HepG2 (cell line): ENCODE measurements around the gene CYTH2. TPM values are rescaled to one million over a fixed set of nuclear protein-coding genes. Genes with fewer than 3 reads are reported as not detected.

ENCODE experiments used
- JDP2 ChIP-seq: sonication (generic); formaldehyde crosslinking; IDR thresholded peaks from 2 replicates; pipeline ENCODE4 v1.8.1; 2022; ENCODE audit warnings: missing genetic modification reagents, borderline replicate concordance
- MEIS2 ChIP-seq: sonication (generic); formaldehyde crosslinking; IDR thresholded peaks from 2 replicates; pipeline ENCODE4 v1.9.0; 2021; ENCODE audit warnings: mild to moderate bottlenecking, missing genetic modification reagents
- POLR2AphosphoS2 ChIP-seq: IDR thresholded peaks from 2 replicates; pipeline ENCODE4 v1.6.1; 2011; ENCODE audit warnings: low read depth, low read length, improper control_type of control experiment
- RBFOX2 ChIP-seq: fragments of 200-400 bp; formaldehyde crosslinking; IDR thresholded peaks from 2 replicates; pipeline ENCODE4 v1.6.1; 2017; ENCODE audit warnings: low read depth, mild to moderate bottlenecking, low read length
- RXRA ChIP-seq: sonication (generic); formaldehyde crosslinking; IDR thresholded peaks from 2 replicates; pipeline ENCODE4 v1.5.1; 2020; ENCODE audit warnings: missing genetic modification reagents
- YEATS2 ChIP-seq: sonication (generic); formaldehyde crosslinking; IDR thresholded peaks from 2 replicates; pipeline ENCODE4 v1.4.0; 2020; ENCODE audit warnings: missing genetic modification reagents, borderline replicate concordance
- ZNF720 ChIP-seq: sonication (generic); formaldehyde crosslinking; IDR thresholded peaks from 2 replicates; pipeline ENCODE4 v1.4.0; 2020; ENCODE audit warnings: missing genetic modification reagents
- polyA plus RNA-seq, 8 experiments: library from polyadenylated mRNA; depleted of rRNA in 3 of 8; stranded (reverse) in 7 of 8; unstranded in 1 of 8; fragments of >200 nt; fragmentation: Illumina TruSeq in 4 of 8; extraction: Trizol in 4 of 8; gene quantifications; 2 replicates each; pipeline versions ENCODE4 v1.2.1 to v1.2.3, GENCODE V29; 2011 to 2016; ENCODE audit warnings: low read depth in 4 of 8, missing spikeins in 1 of 8, mixed read lengths in 1 of 8; ENCODE audit not compliant: insufficient read depth in 1 of 8
- total RNA-seq, 5 experiments: library from RNA; depleted of rRNA; stranded (reverse); fragments of >200 nt; fragmentation: Illumina TruSeq; extraction: Trizol; gene quantifications; 2 replicates each; pipeline ENCODE4 v1.2.3, GENCODE V29; 2016; ENCODE audit warnings: low read depth in 1 of 5
- TF ChIP-seq, protein P1 (sequence below): sonication (generic); formaldehyde crosslinking; IDR thresholded peaks from 2 replicates; pipeline ENCODE4 v1.5.1; 2020; ENCODE audit warnings: mild to moderate bottlenecking, missing genetic modification reagents, moderate library complexity
- TF ChIP-seq, protein P2 (sequence below): sonication (generic); formaldehyde crosslinking; IDR thresholded peaks from 2 replicates; pipeline ENCODE4 v1.8.1; 2022; ENCODE audit warnings: low read depth, mild to moderate bottlenecking, missing genetic modification reagents
- TF ChIP-seq, protein P3 (sequence below): sonication (generic); formaldehyde crosslinking; IDR thresholded peaks from 2 replicates; pipeline ENCODE4 v1.4.0; 2020; ENCODE audit warnings: missing genetic modification reagents, borderline replicate concordance

CYTH2 gene
- total and polyA plus RNA-seq, 2 of the 13 experiments (the other 11 are each of a cell fraction or from before 2014, with no cell fraction given) = 16.5 to 39.3 TPM

DNA sequence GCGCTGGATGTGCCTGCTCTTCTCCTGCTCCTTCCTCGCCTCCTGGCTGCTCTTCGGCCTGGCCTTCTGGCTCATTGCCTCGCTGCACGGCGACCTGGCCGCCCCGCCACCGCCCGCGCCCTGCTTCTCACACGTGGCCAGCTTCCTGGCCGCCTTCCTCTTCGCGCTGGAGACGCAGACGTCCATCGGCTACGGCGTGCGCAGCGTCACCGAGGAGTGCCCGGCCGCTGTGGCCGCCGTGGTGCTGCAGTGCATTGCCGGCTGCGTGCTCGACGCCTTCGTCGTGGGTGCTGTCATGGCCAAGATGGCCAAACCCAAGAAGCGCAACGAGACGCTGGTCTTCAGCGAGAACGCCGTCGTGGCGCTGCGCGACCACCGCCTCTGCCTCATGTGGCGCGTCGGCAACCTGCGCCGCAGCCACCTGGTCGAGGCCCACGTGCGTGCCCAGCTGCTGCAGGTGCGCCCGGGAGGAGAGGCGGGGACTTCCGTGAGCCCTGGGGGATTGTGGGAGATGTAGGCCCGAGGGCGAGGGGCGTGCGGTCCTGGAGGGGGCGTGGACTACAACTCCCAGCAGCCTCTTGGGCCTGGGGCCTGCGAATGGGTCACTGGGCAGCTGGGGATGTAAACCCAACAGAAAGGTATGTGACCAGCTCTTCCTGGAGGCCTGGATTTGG lies 7.0 kb upstream of the CYTH2 start (continued):
- TF ChIP-seq, protein P1, sequence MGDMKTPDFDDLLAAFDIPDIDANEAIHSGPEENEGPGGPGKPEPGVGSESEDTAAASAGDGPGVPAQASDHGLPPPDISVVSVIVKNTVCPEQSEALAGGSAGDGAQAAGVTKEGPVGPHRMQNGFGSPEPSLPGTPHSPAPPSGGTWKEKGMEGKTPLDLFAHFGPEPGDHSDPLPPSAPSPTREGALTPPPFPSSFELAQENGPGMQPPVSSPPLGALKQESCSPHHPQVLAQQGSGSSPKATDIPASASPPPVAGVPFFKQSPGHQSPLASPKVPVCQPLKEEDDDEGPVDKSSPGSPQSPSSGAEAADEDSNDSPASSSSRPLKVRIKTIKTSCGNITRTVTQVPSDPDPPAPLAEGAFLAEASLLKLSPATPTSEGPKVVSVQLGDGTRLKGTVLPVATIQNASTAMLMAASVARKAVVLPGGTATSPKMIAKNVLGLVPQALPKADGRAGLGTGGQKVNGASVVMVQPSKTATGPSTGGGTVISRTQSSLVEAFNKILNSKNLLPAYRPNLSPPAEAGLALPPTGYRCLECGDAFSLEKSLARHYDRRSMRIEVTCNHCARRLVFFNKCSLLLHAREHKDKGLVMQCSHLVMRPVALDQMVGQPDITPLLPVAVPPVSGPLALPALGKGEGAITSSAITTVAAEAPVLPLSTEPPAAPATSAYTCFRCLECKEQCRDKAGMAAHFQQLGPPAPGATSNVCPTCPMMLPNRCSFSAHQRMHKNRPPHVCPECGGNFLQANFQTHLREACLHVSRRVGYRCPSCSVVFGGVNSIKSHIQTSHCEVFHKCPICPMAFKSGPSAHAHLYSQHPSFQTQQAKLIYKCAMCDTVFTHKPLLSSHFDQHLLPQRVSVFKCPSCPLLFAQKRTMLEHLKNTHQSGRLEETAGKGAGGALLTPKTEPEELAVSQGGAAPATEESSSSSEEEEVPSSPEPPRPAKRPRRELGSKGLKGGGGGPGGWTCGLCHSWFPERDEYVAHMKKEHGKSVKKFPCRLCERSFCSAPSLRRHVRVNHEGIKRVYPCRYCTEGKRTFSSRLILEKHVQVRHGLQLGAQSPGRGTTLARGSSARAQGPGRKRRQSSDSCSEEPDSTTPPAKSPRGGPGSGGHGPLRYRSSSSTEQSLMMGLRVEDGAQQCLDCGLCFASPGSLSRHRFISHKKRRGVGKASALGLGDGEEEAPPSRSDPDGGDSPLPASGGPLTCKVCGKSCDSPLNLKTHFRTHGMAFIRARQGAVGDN = peak; percentile 12; the same call in 1 of the 2 replicates
- TF ChIP-seq YEATS2 (CRISPR knock-in tag) (no peak), POLR2AphosphoS2 (no peak), RBFOX2 (peak; percentile 39; the same call in 1 of the 2 replicates), ZNF720 (CRISPR knock-in tag) (no peak), MEIS2 (CRISPR knock-in tag) (no peak), JDP2 (CRISPR knock-in tag) (no peak), RXRA (CRISPR knock-in tag) (0 out of 2 replicates have a peak, but pooled peaks have one; percentile 15)
- TF ChIP-seq, protein P2, sequence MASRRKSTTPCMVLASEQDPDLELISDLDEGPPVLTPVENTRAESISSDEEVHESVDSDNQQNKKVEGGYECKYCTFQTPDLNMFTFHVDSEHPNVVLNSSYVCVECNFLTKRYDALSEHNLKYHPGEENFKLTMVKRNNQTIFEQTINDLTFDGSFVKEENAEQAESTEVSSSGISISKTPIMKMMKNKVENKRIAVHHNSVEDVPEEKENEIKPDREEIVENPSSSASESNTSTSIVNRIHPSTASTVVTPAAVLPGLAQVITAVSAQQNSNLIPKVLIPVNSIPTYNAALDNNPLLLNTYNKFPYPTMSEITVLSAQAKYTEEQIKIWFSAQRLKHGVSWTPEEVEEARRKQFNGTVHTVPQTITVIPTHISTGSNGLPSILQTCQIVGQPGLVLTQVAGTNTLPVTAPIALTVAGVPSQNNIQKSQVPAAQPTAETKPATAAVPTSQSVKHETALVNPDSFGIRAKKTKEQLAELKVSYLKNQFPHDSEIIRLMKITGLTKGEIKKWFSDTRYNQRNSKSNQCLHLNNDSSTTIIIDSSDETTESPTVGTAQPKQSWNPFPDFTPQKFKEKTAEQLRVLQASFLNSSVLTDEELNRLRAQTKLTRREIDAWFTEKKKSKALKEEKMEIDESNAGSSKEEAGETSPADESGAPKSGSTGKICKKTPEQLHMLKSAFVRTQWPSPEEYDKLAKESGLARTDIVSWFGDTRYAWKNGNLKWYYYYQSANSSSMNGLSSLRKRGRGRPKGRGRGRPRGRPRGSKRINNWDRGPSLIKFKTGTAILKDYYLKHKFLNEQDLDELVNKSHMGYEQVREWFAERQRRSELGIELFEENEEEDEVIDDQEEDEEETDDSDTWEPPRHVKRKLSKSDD (CRISPR knock-in tag) = peak; percentile 73; the same call in 1 of the 2 replicates
- TF ChIP-seq, protein P3, sequence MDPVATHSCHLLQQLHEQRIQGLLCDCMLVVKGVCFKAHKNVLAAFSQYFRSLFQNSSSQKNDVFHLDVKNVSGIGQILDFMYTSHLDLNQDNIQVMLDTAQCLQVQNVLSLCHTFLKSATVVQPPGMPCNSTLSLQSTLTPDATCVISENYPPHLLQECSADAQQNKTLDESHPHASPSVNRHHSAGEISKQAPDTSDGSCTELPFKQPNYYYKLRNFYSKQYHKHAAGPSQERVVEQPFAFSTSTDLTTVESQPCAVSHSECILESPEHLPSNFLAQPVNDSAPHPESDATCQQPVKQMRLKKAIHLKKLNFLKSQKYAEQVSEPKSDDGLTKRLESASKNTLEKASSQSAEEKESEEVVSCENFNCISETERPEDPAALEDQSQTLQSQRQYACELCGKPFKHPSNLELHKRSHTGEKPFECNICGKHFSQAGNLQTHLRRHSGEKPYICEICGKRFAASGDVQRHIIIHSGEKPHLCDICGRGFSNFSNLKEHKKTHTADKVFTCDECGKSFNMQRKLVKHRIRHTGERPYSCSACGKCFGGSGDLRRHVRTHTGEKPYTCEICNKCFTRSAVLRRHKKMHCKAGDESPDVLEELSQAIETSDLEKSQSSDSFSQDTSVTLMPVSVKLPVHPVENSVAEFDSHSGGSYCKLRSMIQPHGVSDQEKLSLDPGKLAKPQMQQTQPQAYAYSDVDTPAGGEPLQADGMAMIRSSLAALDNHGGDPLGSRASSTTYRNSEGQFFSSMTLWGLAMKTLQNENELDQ (CRISPR knock-in tag) = no peak
